Measurements from ENCODE around the gene PLIN3. TPM values are rescaled to one million over a fixed set of nuclear protein-coding genes. Genes with fewer than 3 reads are reported as not detected.

Gene PLIN3
- total and polyA plus RNA-seq, 9 of the 15 experiments (the other 6 are each of a cell fraction or from before 2014, with no cell fraction given), result 7.5 to 75.6 (median 43.1) TPM

- TF ChIP-seq NFRKB (IDR thresholded peaks at IDR 0.05; ENCODE audit: low read depth), result peak; percentile 96
- TF ChIP-seq, protein P1, sequence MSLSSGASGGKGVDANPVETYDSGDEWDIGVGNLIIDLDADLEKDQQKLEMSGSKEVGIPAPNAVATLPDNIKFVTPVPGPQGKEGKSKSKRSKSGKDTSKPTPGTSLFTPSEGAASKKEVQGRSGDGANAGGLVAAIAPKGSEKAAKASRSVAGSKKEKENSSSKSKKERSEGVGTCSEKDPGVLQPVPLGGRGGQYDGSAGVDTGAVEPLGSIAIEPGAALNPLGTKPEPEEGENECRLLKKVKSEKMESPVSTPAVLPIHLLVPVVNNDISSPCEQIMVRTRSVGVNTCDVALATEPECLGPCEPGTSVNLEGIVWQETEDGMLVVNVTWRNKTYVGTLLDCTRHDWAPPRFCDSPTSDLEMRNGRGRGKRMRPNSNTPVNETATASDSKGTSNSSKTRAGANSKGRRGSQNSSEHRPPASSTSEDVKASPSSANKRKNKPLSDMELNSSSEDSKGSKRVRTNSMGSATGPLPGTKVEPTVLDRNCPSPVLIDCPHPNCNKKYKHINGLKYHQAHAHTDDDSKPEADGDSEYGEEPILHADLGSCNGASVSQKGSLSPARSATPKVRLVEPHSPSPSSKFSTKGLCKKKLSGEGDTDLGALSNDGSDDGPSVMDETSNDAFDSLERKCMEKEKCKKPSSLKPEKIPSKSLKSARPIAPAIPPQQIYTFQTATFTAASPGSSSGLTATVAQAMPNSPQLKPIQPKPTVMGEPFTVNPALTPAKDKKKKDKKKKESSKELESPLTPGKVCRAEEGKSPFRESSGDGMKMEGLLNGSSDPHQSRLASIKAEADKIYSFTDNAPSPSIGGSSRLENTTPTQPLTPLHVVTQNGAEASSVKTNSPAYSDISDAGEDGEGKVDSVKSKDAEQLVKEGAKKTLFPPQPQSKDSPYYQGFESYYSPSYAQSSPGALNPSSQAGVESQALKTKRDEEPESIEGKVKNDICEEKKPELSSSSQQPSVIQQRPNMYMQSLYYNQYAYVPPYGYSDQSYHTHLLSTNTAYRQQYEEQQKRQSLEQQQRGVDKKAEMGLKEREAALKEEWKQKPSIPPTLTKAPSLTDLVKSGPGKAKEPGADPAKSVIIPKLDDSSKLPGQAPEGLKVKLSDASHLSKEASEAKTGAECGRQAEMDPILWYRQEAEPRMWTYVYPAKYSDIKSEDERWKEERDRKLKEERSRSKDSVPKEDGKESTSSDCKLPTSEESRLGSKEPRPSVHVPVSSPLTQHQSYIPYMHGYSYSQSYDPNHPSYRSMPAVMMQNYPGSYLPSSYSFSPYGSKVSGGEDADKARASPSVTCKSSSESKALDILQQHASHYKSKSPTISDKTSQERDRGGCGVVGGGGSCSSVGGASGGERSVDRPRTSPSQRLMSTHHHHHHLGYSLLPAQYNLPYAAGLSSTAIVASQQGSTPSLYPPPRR (CRISPR knock-in tag; IDR thresholded peaks at IDR 0.05; ENCODE audit: borderline replicate concordance), result peak; percentile 17; the same call in 1 of the 2 replicates
- TF ChIP-seq ILF3 (IDR thresholded peaks at IDR 0.05; ENCODE audit: borderline replicate concordance), result no peak
- no peak for TF ChIP-seq MCM5 (IDR thresholded peaks at IDR 0.05; ENCODE audit: low read depth)
- no peak for TF ChIP-seq ZFP36 (IDR thresholded peaks at IDR 0.05; ENCODE audit: low read depth, low read length, partially characterized antibody)
- TF ChIP-seq XRCC3 (IDR thresholded peaks at IDR 0.05), result no peak
- TF ChIP-seq DPF2 (IDR thresholded peaks at IDR 0.05), result peak; percentile 12; the same call in 1 of the 2 replicates
- peak; percentile 62; the same call in 1 of the 2 replicates for TF ChIP-seq ZNF512 (tag; IDR thresholded peaks at IDR 0.05)
- no peak for TF ChIP-seq ELF1 (tag; IDR thresholded peaks at IDR 0.05)
- TF ChIP-seq MCM3 (IDR thresholded peaks at IDR 0.05), result no peak
- TF ChIP-seq, protein P2, sequence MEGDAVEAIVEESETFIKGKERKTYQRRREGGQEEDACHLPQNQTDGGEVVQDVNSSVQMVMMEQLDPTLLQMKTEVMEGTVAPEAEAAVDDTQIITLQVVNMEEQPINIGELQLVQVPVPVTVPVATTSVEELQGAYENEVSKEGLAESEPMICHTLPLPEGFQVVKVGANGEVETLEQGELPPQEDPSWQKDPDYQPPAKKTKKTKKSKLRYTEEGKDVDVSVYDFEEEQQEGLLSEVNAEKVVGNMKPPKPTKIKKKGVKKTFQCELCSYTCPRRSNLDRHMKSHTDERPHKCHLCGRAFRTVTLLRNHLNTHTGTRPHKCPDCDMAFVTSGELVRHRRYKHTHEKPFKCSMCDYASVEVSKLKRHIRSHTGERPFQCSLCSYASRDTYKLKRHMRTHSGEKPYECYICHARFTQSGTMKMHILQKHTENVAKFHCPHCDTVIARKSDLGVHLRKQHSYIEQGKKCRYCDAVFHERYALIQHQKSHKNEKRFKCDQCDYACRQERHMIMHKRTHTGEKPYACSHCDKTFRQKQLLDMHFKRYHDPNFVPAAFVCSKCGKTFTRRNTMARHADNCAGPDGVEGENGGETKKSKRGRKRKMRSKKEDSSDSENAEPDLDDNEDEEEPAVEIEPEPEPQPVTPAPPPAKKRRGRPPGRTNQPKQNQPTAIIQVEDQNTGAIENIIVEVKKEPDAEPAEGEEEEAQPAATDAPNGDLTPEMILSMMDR (IDR thresholded peaks at IDR 0.05 in 2 of 3, conservative IDR thresholded peaks at IDR 0.05 in 1 of 3; ENCODE audit: insufficient read depth in 2 of 3, low read depth in 1 of 3, low read length in 3 of 3), result no peak
- TF ChIP-seq, protein P3, sequence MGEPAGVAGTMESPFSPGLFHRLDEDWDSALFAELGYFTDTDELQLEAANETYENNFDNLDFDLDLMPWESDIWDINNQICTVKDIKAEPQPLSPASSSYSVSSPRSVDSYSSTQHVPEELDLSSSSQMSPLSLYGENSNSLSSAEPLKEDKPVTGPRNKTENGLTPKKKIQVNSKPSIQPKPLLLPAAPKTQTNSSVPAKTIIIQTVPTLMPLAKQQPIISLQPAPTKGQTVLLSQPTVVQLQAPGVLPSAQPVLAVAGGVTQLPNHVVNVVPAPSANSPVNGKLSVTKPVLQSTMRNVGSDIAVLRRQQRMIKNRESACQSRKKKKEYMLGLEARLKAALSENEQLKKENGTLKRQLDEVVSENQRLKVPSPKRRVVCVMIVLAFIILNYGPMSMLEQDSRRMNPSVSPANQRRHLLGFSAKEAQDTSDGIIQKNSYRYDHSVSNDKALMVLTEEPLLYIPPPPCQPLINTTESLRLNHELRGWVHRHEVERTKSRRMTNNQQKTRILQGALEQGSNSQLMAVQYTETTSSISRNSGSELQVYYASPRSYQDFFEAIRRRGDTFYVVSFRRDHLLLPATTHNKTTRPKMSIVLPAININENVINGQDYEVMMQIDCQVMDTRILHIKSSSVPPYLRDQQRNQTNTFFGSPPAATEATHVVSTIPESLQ (CRISPR knock-in tag; IDR thresholded peaks at IDR 0.05), result no peak
- no peak for TF ChIP-seq COPS2 (conservative IDR thresholded peaks at IDR 0.05)
- no peak for TF ChIP-seq RBM22 (IDR thresholded peaks at IDR 0.05; ENCODE audit: low read depth, low read length, poor library complexity, severe bottlenecking)
- no peak for TF ChIP-seq HOXB6 (CRISPR knock-in tag; IDR thresholded peaks at IDR 0.05; ENCODE audit: borderline replicate concordance)
- no peak for TF ChIP-seq ZKSCAN8 (CRISPR knock-in tag; IDR thresholded peaks at IDR 0.05)
- peak; percentile 85; the same call in 1 of the 2 replicates for TF ChIP-seq TARDBP (IDR thresholded peaks at IDR 0.05)
- TF ChIP-seq PHF20 (IDR thresholded peaks at IDR 0.05; ENCODE audit: partially characterized antibody), result peak; percentile 53
These were observed 52.6 kb downstream of the PLIN3 start (continued) for GRCh38 chr19:4814625-4815425.

All from K562 (cell line).